Stomach (tissue), 4 donors: ENCODE results near the gene MAIP1.
A peak's percentile ranks its signal among the peaks of the same experiment; 100 is the strongest.

Experiments used
- CTCF ChIP-seq, 7 experiments: fragments of 450-650 bp in 4 of 7; fragments of 200-600 bp in 3 of 7; sonication (generic) in 3 of 7; IDR thresholded peaks; one replicate each; pipeline ENCODE4 v1.5.1; 2016 to 2019; ENCODE audit warnings: antibody characterized with exemption in 7 of 7, control low read depth in 2 of 7, mild to moderate bottlenecking in 1 of 7
- POLR2A ChIP-seq, 4 donors: fragments of 450-650 bp; IDR thresholded peaks; one replicate each; pipeline ENCODE4 v1.6.1; 2016; ENCODE audit warnings: antibody characterized with exemption in 4 of 4, control low read depth in 2 of 4, mild to moderate bottlenecking in 1 of 4, moderate library complexity in 1 of 4

GRCh38 chr2:199973703-199974102, 18.3 kb downstream of the MAIP1 start:
- TF ChIP-seq CTCF (IDR thresholded peaks at IDR 0.05) (peak in 3 of 7 experiments; percentile 9 to 40 (median 34)), POLR2A (IDR thresholded peaks at IDR 0.05) (no peak)
